ENCODE data around the gene MRPL42.

- TF ChIP-seq EZH2 (IDR thresholded peaks at IDR 0.05; ENCODE audit: low read length) (no peak), CTCF (optimal IDR thresholded peaks at IDR 0.05 in 1 of 3, IDR thresholded peaks at IDR 0.05 in 1 of 3, conservative IDR thresholded peaks at IDR 0.05 in 1 of 3; ENCODE audit: extremely low read depth in 1 of 3, insufficient read depth in 2 of 3, low read length in 3 of 3) (peak; percentile 36 to 62 (median 60))
Measured at GRCh38 chr12:93502802-93503623, 35.7 kb downstream of the MRPL42 start.

Measured in keratinocyte (primary cell).